Osteocyte (in vitro differentiated cells): Measurements from ENCODE around the gene DLX6. TPM values are rescaled to one million over a fixed set of nuclear protein-coding genes. Genes with fewer than 3 reads are reported as not detected.

ENCODE experiments used
- DNase-seq: peaks from one replicate; pipeline ENCODE4 v3.0.0; 2021; ENCODE audit warnings: mixed read lengths; ENCODE audit not compliant: unreplicated experiment; ENCODE audit errors: extremely low spot score
- H3K27ac Mint-ChIP-seq: one replicate; pipeline ENCODE4 v1.8.0; 2021; ENCODE audit warnings: mild to moderate bottlenecking, mixed read lengths; ENCODE audit not compliant: unreplicated experiment
- H3K27me3 Mint-ChIP-seq: one replicate; pipeline ENCODE4 v1.8.0; 2021; ENCODE audit warnings: mixed read lengths; ENCODE audit not compliant: unreplicated experiment
- H3K36me3 Mint-ChIP-seq: one replicate; pipeline ENCODE4 v1.8.0; 2021; ENCODE audit warnings: mixed read lengths; ENCODE audit not compliant: unreplicated experiment
- H3K4me1 Mint-ChIP-seq: one replicate; pipeline ENCODE4 v1.8.0; 2021; ENCODE audit warnings: mixed read lengths; ENCODE audit not compliant: unreplicated experiment
- H3K4me3 Mint-ChIP-seq: one replicate; pipeline ENCODE4 v1.8.0; 2021; ENCODE audit warnings: mild to moderate bottlenecking, moderate library complexity, mixed read lengths; ENCODE audit not compliant: unreplicated experiment
- H3K9me3 Mint-ChIP-seq: one replicate; pipeline ENCODE4 v1.8.0; 2021; ENCODE audit warnings: mixed read lengths; ENCODE audit not compliant: unreplicated experiment
- total RNA-seq: library from RNA; stranded (reverse); gene quantifications from 2 replicates; pipeline ENCODE4 v1.2.1, GENCODE V29; 2021
- TF ChIP-seq, protein P1 (sequence below): fragments of 200-600 bp; sonication (generic); IDR thresholded peaks from 2 replicates; pipeline ENCODE4 v1.5.0; 2021; ENCODE audit warnings: antibody characterized with exemption, mild to moderate bottlenecking, moderate library complexity

Gene DLX6
- total RNA-seq, 1 donor from 2014 or later, result 1.5 TPM

DNA sequence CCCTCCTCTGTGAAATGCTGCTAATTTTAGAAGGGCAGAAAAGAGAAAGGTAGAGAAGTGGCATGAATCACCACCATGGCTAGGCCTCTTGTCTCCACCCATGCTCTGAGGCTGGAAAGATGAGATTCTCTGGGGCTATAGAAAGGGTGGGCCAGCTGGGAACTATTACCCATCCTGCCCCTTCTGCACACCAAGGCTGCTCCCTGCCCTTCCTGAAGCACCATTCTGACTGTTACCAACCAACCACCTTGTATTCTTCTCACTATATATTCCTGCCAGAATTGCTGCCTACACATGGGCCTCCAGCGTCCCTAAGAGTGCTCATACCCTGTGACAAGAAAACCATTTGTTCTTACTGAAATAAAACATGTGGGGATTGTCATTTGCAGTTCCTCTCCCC, 11.4 kb upstream of the DLX6 start:
- H3K4me1 Mint-ChIP-seq, result peaks cover 43% of the 10 kb centered on the region
- peaks cover 2% of the 10 kb centered on the region for H3K36me3 Mint-ChIP-seq
- TF ChIP-seq, protein P1, sequence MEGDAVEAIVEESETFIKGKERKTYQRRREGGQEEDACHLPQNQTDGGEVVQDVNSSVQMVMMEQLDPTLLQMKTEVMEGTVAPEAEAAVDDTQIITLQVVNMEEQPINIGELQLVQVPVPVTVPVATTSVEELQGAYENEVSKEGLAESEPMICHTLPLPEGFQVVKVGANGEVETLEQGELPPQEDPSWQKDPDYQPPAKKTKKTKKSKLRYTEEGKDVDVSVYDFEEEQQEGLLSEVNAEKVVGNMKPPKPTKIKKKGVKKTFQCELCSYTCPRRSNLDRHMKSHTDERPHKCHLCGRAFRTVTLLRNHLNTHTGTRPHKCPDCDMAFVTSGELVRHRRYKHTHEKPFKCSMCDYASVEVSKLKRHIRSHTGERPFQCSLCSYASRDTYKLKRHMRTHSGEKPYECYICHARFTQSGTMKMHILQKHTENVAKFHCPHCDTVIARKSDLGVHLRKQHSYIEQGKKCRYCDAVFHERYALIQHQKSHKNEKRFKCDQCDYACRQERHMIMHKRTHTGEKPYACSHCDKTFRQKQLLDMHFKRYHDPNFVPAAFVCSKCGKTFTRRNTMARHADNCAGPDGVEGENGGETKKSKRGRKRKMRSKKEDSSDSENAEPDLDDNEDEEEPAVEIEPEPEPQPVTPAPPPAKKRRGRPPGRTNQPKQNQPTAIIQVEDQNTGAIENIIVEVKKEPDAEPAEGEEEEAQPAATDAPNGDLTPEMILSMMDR, result no peak
- H3K4me3 Mint-ChIP-seq, result no peak overlapping the region
- no peak overlapping the region for H3K27ac Mint-ChIP-seq
- no peak for DNase-seq
- H3K9me3 Mint-ChIP-seq, result no peaks in the 10 kb centered on the region
- peaks cover 91% of the 10 kb centered on the region for H3K27me3 Mint-ChIP-seq

DNA sequence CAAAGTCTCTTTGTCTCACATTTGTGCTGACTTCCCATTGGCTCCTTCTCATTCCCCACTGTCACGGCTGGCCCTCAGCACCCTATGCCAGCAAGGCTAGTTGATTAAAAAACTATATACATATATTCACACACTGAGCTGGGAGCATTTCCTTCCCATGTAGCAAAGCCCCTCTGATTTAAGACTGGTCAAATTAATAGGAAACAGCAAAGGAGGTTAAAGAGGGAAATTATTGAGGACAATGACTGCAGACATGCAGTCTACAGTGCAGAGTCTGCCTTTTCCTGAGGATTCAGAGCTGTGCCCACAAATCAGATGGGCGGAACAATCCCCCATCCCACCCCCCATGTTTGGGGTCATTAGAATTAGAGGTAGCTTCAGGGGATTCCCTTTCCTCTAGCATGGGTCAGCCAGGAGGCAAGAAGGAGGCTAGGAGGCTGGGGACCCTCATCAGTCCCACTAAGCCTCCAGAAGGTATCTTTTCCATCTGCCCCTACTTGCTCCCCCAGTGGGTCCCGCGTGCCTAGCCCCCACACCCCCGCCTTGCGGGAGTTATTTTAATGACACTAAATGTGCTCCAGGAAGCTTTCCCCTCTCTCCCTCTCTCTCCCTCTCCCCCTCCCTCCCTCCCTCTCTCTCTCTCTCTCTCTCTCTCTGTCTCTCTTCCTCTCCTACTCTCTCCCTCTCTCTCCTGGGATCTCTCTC, 9.8 kb upstream of the DLX6 start:
- no peak for DNase-seq
- Mint-ChIP-seq H3K4me3 (no peak overlapping the region), H3K9me3 (no peaks in the 10 kb centered on the region), H3K27me3 (peaks cover 93% of the 10 kb centered on the region), H3K4me1 (peaks cover 41% of the 10 kb centered on the region), H3K27ac (no peak overlapping the region), H3K36me3 (peaks cover 2% of the 10 kb centered on the region)
- TF ChIP-seq, protein P1, result no peak

DNA sequence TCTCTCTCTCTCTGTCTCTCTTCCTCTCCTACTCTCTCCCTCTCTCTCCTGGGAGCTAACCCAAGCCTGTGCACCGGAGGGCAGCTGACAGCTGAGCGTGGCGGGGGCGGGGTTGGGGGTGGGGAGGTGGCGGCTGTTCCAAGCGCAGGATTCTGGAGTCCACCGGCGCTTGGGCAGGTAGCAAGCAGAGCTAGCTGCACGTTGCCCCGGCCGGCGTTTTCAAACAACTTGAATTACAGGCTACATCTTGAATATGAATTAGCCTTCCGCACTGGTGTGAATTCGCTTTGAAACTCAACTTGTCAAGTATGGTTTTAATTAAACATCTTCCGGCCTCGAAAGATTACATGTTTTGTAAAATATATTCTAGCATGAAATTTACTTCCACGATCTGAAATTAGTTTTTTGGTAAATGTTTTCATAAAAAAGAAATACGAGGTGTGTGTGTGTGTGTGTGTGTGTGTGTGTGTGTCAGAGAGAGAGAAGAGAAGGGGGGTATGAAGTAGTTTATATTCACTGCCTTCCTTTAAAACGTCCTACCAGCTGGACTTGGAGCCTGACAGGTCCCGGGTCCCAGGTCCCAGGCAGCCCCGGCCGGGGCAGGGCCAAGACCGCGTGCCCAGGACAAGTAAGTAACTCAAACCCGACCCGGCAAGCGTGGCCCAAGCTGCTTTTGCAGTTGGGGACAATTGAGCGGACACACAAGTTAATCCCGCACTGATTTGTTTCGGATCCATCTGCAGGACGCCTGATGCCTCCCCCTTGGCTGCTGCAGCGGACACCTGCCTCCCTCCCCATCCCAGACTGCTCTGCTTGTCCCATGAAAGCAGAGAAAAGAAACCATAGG, 9.0 kb upstream of the DLX6 start:
- no peak for DNase-seq
- no peaks in the 10 kb centered on the region for H3K36me3 Mint-ChIP-seq
- H3K4me1 Mint-ChIP-seq, result peaks cover 42% of the 10 kb centered on the region
- H3K4me3 Mint-ChIP-seq, result no peak overlapping the region
- no peak overlapping the region for H3K27ac Mint-ChIP-seq
- TF ChIP-seq, protein P1, result no peak
- H3K27me3 Mint-ChIP-seq, result peaks cover 97% of the 10 kb centered on the region
- no peaks in the 10 kb centered on the region for H3K9me3 Mint-ChIP-seq

DNA sequence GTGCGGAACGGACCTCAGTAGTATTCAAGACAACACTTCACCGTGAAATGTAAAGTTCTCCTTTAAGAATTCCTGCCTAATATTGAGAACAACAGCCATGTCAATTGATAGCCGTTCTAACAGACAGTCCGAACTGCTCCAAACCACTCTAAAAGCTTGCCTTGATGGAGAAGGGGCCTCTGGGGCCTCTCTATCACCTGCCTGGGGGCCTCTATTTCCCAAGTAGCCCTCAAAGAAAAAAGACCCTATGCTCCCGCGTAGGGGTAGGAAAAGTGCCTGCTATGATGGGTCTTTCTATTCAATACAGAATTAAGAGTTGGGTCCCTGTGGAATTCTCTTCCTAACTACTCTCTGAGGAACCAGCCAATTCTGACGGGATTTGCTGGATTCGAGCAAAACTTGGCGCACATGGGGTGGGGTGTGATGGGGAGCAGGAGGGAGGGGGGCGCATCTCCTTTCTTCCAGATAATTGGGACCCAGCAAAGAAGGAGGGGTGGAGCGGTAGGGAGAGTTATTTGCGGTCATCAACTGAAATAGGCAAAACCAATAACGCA, 8.3 kb upstream of the DLX6 start:
- H3K4me3 Mint-ChIP-seq, result no peak overlapping the region
- no peaks in the 10 kb centered on the region for H3K36me3 Mint-ChIP-seq
- H3K27ac Mint-ChIP-seq, result no peak overlapping the region
- TF ChIP-seq, protein P1, result no peak
- peaks cover 38% of the 10 kb centered on the region for H3K4me1 Mint-ChIP-seq
- H3K9me3 Mint-ChIP-seq, result no peaks in the 10 kb centered on the region
- H3K27me3 Mint-ChIP-seq, result peaks cover 97% of the 10 kb centered on the region
- no peak for DNase-seq

DNA sequence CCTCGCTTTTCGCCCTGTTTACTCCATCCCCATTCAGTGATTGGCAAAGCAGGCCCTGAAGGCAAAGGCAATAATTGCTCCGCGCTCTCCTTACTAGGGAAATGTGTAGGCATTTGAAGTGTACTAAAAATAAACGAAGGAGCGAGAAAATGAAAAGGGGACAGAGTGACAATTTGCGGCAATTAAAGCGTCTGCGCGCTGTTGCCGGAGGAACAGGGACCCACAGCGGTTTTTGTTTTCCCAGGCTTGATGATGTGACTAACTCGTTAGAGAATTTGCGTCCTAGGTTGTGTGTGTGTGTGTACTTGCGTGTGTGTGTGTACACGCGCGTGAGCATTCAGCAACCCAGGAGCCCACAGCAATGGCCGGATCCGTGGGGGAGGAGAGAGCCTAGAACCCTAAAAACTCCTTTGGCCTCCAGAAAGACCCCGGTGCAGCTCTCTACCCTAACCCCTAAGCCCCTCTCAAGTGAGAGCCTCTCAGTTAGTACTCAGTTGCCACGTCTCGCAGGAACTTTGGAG, 7.8 kb upstream of the DLX6 start:
- TF ChIP-seq, protein P1, result no peak
- H3K27me3 Mint-ChIP-seq, result peaks cover 97% of the 10 kb centered on the region
- H3K9me3 Mint-ChIP-seq, result no peaks in the 10 kb centered on the region
- H3K36me3 Mint-ChIP-seq, result no peaks in the 10 kb centered on the region
- H3K27ac Mint-ChIP-seq, result no peak overlapping the region
- H3K4me1 Mint-ChIP-seq, result peaks cover 33% of the 10 kb centered on the region
- no peak for DNase-seq
- no peak overlapping the region for H3K4me3 Mint-ChIP-seq
